Activated CD8-positive, alpha-beta memory T cell treated with anti-CD3 and anti-CD28 coated beads for 4 hours (primary cell): ENCODE measurements around the gene SLC26A8.
"Not testable (repeated sequence)": the region's sequence is repeated elsewhere in the genome, so short reads cannot be mapped to it uniquely, and the experiment has no call there.

Experiments
- DNase-seq, 2 donors: peaks; one replicate each; pipeline ENCODE4 v3.0.0-alpha.2; 2020; ENCODE audit warnings: low read depth in 2 of 2

SLC26A8 gene

GRCh38 chr6:35943390-35943789 is 81.1 kb downstream of the SLC26A8 start:
- DNase-seq = no peak

GRCh38 chr6:35942355-35942754 is 82.1 kb downstream of the SLC26A8 start:
- DNase-seq = no peak

GRCh38 chr6:35941170-35941569 is 83.3 kb downstream of the SLC26A8 start:
- not testable (repeated sequence) for DNase-seq

GRCh38 chr6:35940014-35940413 is 84.4 kb downstream of the SLC26A8 start:
- not testable (repeated sequence) for DNase-seq

- not testable (repeated sequence) for DNase-seq
Measured at GRCh38 chr6:35939259-35939658, 85.2 kb downstream of the SLC26A8 start.

GRCh38 chr6:35936681-35937359 is 87.6 kb downstream of the SLC26A8 start:
- DNase-seq = no peak

- no peak for DNase-seq
Measured at GRCh38 chr6:35935469-35935868, 89.0 kb downstream of the SLC26A8 start.

GRCh38 chr6:35933844-35934243 is 90.6 kb downstream of the SLC26A8 start:
- no peak for DNase-seq

- not testable (repeated sequence) for DNase-seq
Measured at GRCh38 chr6:35931873-35932272, 92.6 kb downstream of the SLC26A8 start.

- no peak for DNase-seq
Measured at GRCh38 chr6:35931120-35931561, 93.3 kb downstream of the SLC26A8 start.

GRCh38 chr6:35929601-35930000 is 94.8 kb downstream of the SLC26A8 start:
- DNase-seq = no peak

- no peak for DNase-seq
Measured at GRCh38 chr6:35926509-35927215, 97.8 kb downstream of the SLC26A8 start.

- DNase-seq = no peak
Measured at GRCh38 chr6:35925961-35926360, 98.5 kb downstream of the SLC26A8 start.

- no peak for DNase-seq
Measured at GRCh38 chr6:35924146-35924545, 100.3 kb downstream of the SLC26A8 start.

GRCh38 chr6:35922139-35922554 is 102.3 kb downstream of the SLC26A8 start:
- DNase-seq = no peak

- peak; percentile 72 to 78 for DNase-seq
Measured at GRCh38 chr6:35920793-35921732, 103.4 kb downstream of the SLC26A8 start, which contains the start of gene SRPK1. TSS of gene SRPK1 (minus strand) at chr6:35921098. CDS start at chr6:35921056, 42 bp downstream.

- peak in 1 of 2 donors; percentile 33 for DNase-seq
Measured at GRCh38 chr6:35919827-35920751, 104.4 kb downstream of the SLC26A8 start.

- no peak for DNase-seq
Measured at GRCh38 chr6:35919085-35919826, 105.2 kb downstream of the SLC26A8 start.

GRCh38 chr6:35916893-35917292 is 107.5 kb downstream of the SLC26A8 start:
- DNase-seq = not testable (repeated sequence)

GRCh38 chr6:35916056-35916455 is 108.4 kb downstream of the SLC26A8 start:
- DNase-seq = no peak
